ENCODE measurements around the gene ZNF107. TPM values are rescaled to one million over a fixed set of nuclear protein-coding genes. Genes with fewer than 3 reads are reported as not detected.

ZNF107 gene
- total and polyA plus RNA-seq, 2 experiments from 2014 or later: 14.8 to 55.3 TPM

GRCh38 chr7:64638822-64639221 lies 27.1 kb upstream of the ZNF107 start:
- H3K4me3 Mint-ChIP-seq: no peak overlapping the region
- no peak overlapping the region for H3K4me3 ChIP-seq
- no peaks in the 10 kb centered on the region for H3K79me2 ChIP-seq (replicated peaks; ENCODE audit: insufficient read depth)
- no peak overlapping the region for H3K4me2 ChIP-seq
- no peaks in the 10 kb centered on the region for H3K9me2 ChIP-seq (ENCODE audit: insufficient read depth)
- ATAC-seq (no peak), DNase-seq (ENCODE audit: low spot score) (no peak)
- peaks cover 21% of the 10 kb centered on the region for H3K36me3 Mint-ChIP-seq (ENCODE audit: low read depth)
- H3K4me1 Mint-ChIP-seq: no peaks in the 10 kb centered on the region
- H3K9me3 Mint-ChIP-seq: peaks cover 49% of the 10 kb centered on the region
- no peaks in the 10 kb centered on the region for H3K4me1 ChIP-seq (ENCODE audit: insufficient read depth)
- H2AFZ ChIP-seq: no peak overlapping the region
- peaks cover 5% of the 10 kb centered on the region for H3K27me3 Mint-ChIP-seq (ENCODE audit: insufficient read depth, low read depth, poor library complexity)
- H3K27ac Mint-ChIP-seq: no peak overlapping the region
- no peaks in the 10 kb centered on the region for H3K36me3 ChIP-seq (ENCODE audit: insufficient read depth)
- H4K20me1 ChIP-seq (replicated peaks; ENCODE audit: insufficient read depth): no peaks in the 10 kb centered on the region
- no peaks in the 10 kb centered on the region for H3F3A ChIP-seq (replicated peaks; ENCODE audit: low read depth)
- H3K27me3 ChIP-seq (ENCODE audit: insufficient read depth): no peaks in the 10 kb centered on the region
- H3K27ac ChIP-seq (ENCODE audit: low read depth): no peak overlapping the region
- TF ChIP-seq ZNF462 (CRISPR knock-in tag; IDR thresholded peaks at IDR 0.05) (no peak), ETS1 (IDR thresholded peaks at IDR 0.05) (no peak), EZH2phosphoT487 (IDR thresholded peaks at IDR 0.05; ENCODE audit: unreplicated experiment) (no peak), NANOG (IDR thresholded peaks at IDR 0.05; ENCODE audit: borderline replicate concordance) (no peak)
